SK-N-SH (cell line): ENCODE results near the gene ELFN2. TPM values are rescaled to one million over a fixed set of nuclear protein-coding genes. Genes with fewer than 3 reads are reported as not detected.

ENCODE experiments used
- CTCF ChIA-PET: fragments of 300-600, 350-600 bp; formaldehyde crosslinking; extraction: SDS; loops from one replicate; lab custom pipeline; 2021; lab: Yijun Ruan, JAX
- POLR2A ChIA-PET: fragments of 350-600 bp; sonication (Branson Sonifier 250); formaldehyde crosslinking; extraction: SDS; loops from one replicate; lab custom pipeline; 2020; ENCODE audit warnings: antibody characterized with exemption, inconsistent platforms; lab: Yijun Ruan, JAX
- DNase-seq: peaks from one replicate; pipeline ENCODE4 v3.0.0; 2012
- H2AFZ ChIP-seq: fragments of 200-600 bp; sonication (generic); 2 replicates; pipeline ENCODE4 v1.8.1; 2016; ENCODE audit warnings: antibody characterized with exemption, mild to moderate bottlenecking, low read depth
- H3F3A ChIP-seq: fragments of 200-600 bp; sonication (generic); replicated peaks from 2 replicates; pipeline ENCODE3; 2016; ENCODE audit warnings: antibody characterized with exemption, mild to moderate bottlenecking; ENCODE audit not compliant: insufficient read depth
- H3K27ac ChIP-seq, 2 experiments: fragments of 200-500 bp in 1 of 2; fragments of 200-600 bp in 1 of 2; sonication (Bioruptor generic) in 1 of 2; sonication (generic), shearing (Covaris generic) in 1 of 2; 2 replicates each; pipeline versions ENCODE4 v1.5.1 to v1.6.1; 2014 to 2016; ENCODE audit warnings: low read depth in 2 of 2, inconsistent platforms in 1 of 2, low read length in 1 of 2, mild to moderate bottlenecking in 1 of 2, mixed read lengths in 1 of 2
- H3K27me3 ChIP-seq: fragments of 200-600 bp; sonication (generic), shearing (Covaris generic); 2 replicates; pipeline ENCODE4 v1.6.1; 2016; ENCODE audit warnings: mixed run types; ENCODE audit not compliant: insufficient read depth
- H3K36me3 ChIP-seq, 2 experiments: fragments of 200-500 bp in 1 of 2; fragments of 200-600 bp in 1 of 2; sonication (Bioruptor generic) in 1 of 2; sonication (generic) in 1 of 2; replicated peaks in 1 of 2; 2 replicates each; pipeline versions ENCODE3 to v1.5.1; 2014 to 2016; ENCODE audit warnings: low read length in 1 of 2, mild to moderate bottlenecking in 1 of 2; ENCODE audit not compliant: insufficient read depth in 2 of 2, control insufficient read depth in 1 of 2
- H3K4me1 ChIP-seq, 2 experiments: fragments of 200-500 bp in 1 of 2; fragments of 200-600 bp in 1 of 2; sonication (Bioruptor generic) in 1 of 2; sonication (generic), shearing (Covaris generic) in 1 of 2; 2 replicates each; pipeline versions ENCODE4 v1.5.1 to v1.6.1; 2014 to 2016; ENCODE audit warnings: low read depth in 1 of 2, low read length in 1 of 2, mixed run types in 1 of 2; ENCODE audit not compliant: insufficient read depth in 2 of 2, control insufficient read depth in 1 of 2
- H3K4me2 ChIP-seq: fragments of 200-600 bp; sonication (generic), shearing (Covaris generic); 2 replicates; pipeline ENCODE4 v1.6.1; 2017; ENCODE audit warnings: mixed run types
- H3K4me3 ChIP-seq, 2 experiments: fragments of 200-500 bp in 1 of 2; fragments of 200-600 bp in 1 of 2; sonication (Bioruptor generic) in 1 of 2; sonication (generic), shearing (Covaris generic) in 1 of 2; 2 replicates each; pipeline versions ENCODE4 v1.5.1 to v1.8.1; 2014 to 2016; ENCODE audit warnings: low read depth in 2 of 2, inconsistent platforms in 1 of 2, low read length in 1 of 2, mild to moderate bottlenecking in 1 of 2, mixed read lengths in 1 of 2, moderate library complexity in 1 of 2
- H3K79me2 ChIP-seq: fragments of 200-600 bp; sonication (generic); 2 replicates; pipeline ENCODE4 v1.8.1; 2017; ENCODE audit warnings: mild to moderate bottlenecking; ENCODE audit not compliant: insufficient read depth
- H3K9ac ChIP-seq: fragments of 200-600 bp; sonication (generic); 2 replicates; pipeline ENCODE4 v1.6.1; 2017; ENCODE audit warnings: mixed run types
- H3K9me2 ChIP-seq: fragments of 200-600 bp; sonication (generic); 2 replicates; pipeline ENCODE4 v1.6.1; 2017; ENCODE audit warnings: mixed run types
- H3K9me3 ChIP-seq: fragments of 200-600 bp; sonication (generic); 2 replicates; pipeline ENCODE4 v1.6.1; 2017; ENCODE audit warnings: mixed run types, mild to moderate bottlenecking, moderate library complexity
- H4K20me1 ChIP-seq: fragments of 200-600 bp; sonication (generic); 2 replicates; pipeline ENCODE4 v1.6.1; 2017; ENCODE audit warnings: mild to moderate bottlenecking, mixed run types; ENCODE audit not compliant: insufficient read depth
- CHD2 ChIP-seq: fragments of 150-350 bp; IDR thresholded peaks from 2 replicates; pipeline ENCODE4 v1.6.1; 2018; ENCODE audit warnings: low read length; ENCODE audit not compliant: partially characterized antibody
- EP300 ChIP-seq, 2 experiments: IDR thresholded peaks; 2 replicates each; pipeline versions ENCODE4 v1.4.0 to v1.6.1; 2012; ENCODE audit warnings: borderline replicate concordance in 1 of 2, low read depth in 1 of 2, low read length in 1 of 2
- FOXJ3 ChIP-seq: sonication (generic); formaldehyde crosslinking; IDR thresholded peaks from 2 replicates; pipeline ENCODE4 v1.5.1; 2020; ENCODE audit warnings: mild to moderate bottlenecking, missing genetic modification reagents
- FOXM1 ChIP-seq: IDR thresholded peaks from 2 replicates; pipeline ENCODE4 v1.4.0; 2012; ENCODE audit warnings: low read depth, mild to moderate bottlenecking
- GATA2 ChIP-seq: sonication (generic); formaldehyde crosslinking; IDR thresholded peaks from 2 replicates; pipeline ENCODE4 v1.5.0; 2020; ENCODE audit warnings: mild to moderate bottlenecking, missing genetic modification reagents
- JUND ChIP-seq: IDR thresholded peaks from 2 replicates; pipeline ENCODE4 v1.4.0; 2012
- MAX ChIP-seq: IDR thresholded peaks from 2 replicates; pipeline ENCODE4 v1.4.0; 2012; ENCODE audit warnings: low read depth
- RCOR1 ChIP-seq: fragments of 150-350 bp; IDR thresholded peaks from 2 replicates; pipeline ENCODE4 v1.6.1; 2017; ENCODE audit warnings: antibody characterized with exemption, low read length
- SIN3A ChIP-seq: IDR thresholded peaks from 2 replicates; pipeline ENCODE4 v1.6.1; 2012; ENCODE audit warnings: low read depth, mild to moderate bottlenecking, low read length, moderate library complexity, borderline replicate concordance
- TAF1 ChIP-seq: IDR thresholded peaks from 2 replicates; pipeline ENCODE4 v1.6.1; 2012; ENCODE audit warnings: low read depth, mild to moderate bottlenecking, low read length, moderate library complexity, borderline replicate concordance
- TEAD4 ChIP-seq: IDR thresholded peaks from 2 replicates; pipeline ENCODE4 v1.4.0; 2012; ENCODE audit warnings: mild to moderate bottlenecking, borderline replicate concordance; ENCODE audit not compliant: insufficient read depth
- USF1 ChIP-seq: IDR thresholded peaks from 2 replicates; pipeline ENCODE4 v1.4.0; 2012; ENCODE audit warnings: low read depth, borderline replicate concordance
- WGBS: methylation state at CpG from one replicate; pipeline ENCODE4 v1.1.6; 2017; ENCODE audit warnings: low lambda C conversion rate; 5-methylcytosine and 5-hydroxymethylcytosine counted together
- polyA plus RNA-seq, 3 experiments: library from polyadenylated mRNA; depleted of rRNA; stranded (reverse); fragments of >200 nt; gene quantifications; 2 replicates each; pipeline ENCODE4 v1.2.3, GENCODE V29; 2012
- TF ChIP-seq, protein P1 (sequence below): IDR thresholded peaks from 2 replicates; pipeline ENCODE4; 2012

The ELFN2 gene
- polyA plus RNA-seq, 1 of the 3 experiments (the other 2 are of a cell fraction) = 2.8 TPM

GRCh38 chr22:37397226-37397625, 30.1 kb downstream of the ELFN2 start:
- H3K9me3 ChIP-seq = no peaks in the 10 kb centered on the region
- CTCF ChIA-PET = interaction anchor here (0.5 to 3.1 kb wide), 8 partner anchors 10 to 195 kb away, joined by 3 to 16 read pairs (median 4); no protein-coding TSS in a partner anchor
- no peak overlapping the region for H3K4me3 ChIP-seq
- POLR2A ChIA-PET = no interaction called here
- TF ChIP-seq TAF1 (no peak), USF1 (no peak), FOXJ3 (CRISPR knock-in tag) (no peak), SIN3A (no peak)
- no peaks in the 10 kb centered on the region for H4K20me1 ChIP-seq
- no peak overlapping the region for H3K4me2 ChIP-seq
- peak; percentile 70 for DNase-seq
- no peaks in the 10 kb centered on the region for H3K9me2 ChIP-seq
- no peak overlapping the region for H3K27ac ChIP-seq
- no peak overlapping the region for H2AFZ ChIP-seq
- WGBS = 50% methylated on average over 10 of the region's 10 CpGs
- no peaks in the 10 kb centered on the region for H3F3A ChIP-seq
- no peak overlapping the region for H3K9ac ChIP-seq
- H3K27me3 ChIP-seq = no peaks in the 10 kb centered on the region
- peaks cover 0 to 19% of the 10 kb centered on the region in 2 experiments; a peak in 1 of 4 replicates for H3K4me1 ChIP-seq
- no peaks in the 10 kb centered on the region for H3K36me3 ChIP-seq
- no peaks in the 10 kb centered on the region for H3K79me2 ChIP-seq

GRCh38 chr22:37396488-37397084, 30.7 kb downstream of the ELFN2 start:
- DNase-seq = peak; percentile 77
- no peaks in the 10 kb centered on the region for H3F3A ChIP-seq
- H3K9me3 ChIP-seq = no peaks in the 10 kb centered on the region
- H3K4me1 ChIP-seq = peaks cover 0 to 19% of the 10 kb centered on the region in 2 experiments; a peak in 1 of 4 replicates
- no peaks in the 10 kb centered on the region for H4K20me1 ChIP-seq
- no peak for TF ChIP-seq USF1
- TF ChIP-seq GATA2 (CRISPR knock-in tag) = peak; percentile 61
- ChIA-PET CTCF (interaction anchor here (0.8 to 3.1 kb wide), 6 partner anchors 8 to 66 kb away, joined by 3 to 16 read pairs (median 4); no protein-coding TSS in a partner anchor), POLR2A (no interaction called here)
- H3K27me3 ChIP-seq = no peaks in the 10 kb centered on the region
- no peak overlapping the region for H3K27ac ChIP-seq
- H3K79me2 ChIP-seq = no peaks in the 10 kb centered on the region
- no peaks in the 10 kb centered on the region for H3K9me2 ChIP-seq
- WGBS = 59% methylated on average over 6 of the region's 11 CpGs
- no peaks in the 10 kb centered on the region for H3K36me3 ChIP-seq
- H2AFZ ChIP-seq = no peak overlapping the region
- no peak overlapping the region for H3K4me3 ChIP-seq
- no peak overlapping the region for H3K9ac ChIP-seq
- H3K4me2 ChIP-seq = no peak overlapping the region

DNA sequence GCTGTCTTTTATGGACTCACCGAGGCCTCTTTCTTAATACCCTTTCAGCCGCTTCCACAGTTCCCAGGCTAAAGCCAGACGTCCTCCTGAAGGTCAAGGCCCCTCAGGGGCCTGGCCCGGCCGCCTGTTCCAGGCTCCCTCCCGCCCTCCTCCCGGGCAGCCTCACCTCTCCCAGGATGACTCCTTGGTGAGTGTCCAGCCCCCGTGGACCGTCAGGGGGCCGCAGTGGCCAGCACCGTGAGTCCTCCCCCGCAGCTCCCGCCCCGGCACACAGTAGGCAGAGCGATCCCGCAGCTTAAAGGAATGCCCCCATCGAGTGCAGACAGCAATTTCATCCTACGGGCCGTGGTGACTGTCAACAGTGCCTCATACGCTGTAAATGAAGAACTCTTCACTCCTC, 32.9 kb downstream of the ELFN2 start:
- POLR2A ChIA-PET = no interaction called here
- Histone ChIP-seq H3K4me3 (no peak overlapping the region), H3K79me2 (no peaks in the 10 kb centered on the region), H4K20me1 (no peaks in the 10 kb centered on the region), H3K9ac (no peak overlapping the region), H3K4me1 (peaks cover 0 to 19% of the 10 kb centered on the region in 2 experiments; a peak in 1 of 4 replicates), H3K27me3 (no peaks in the 10 kb centered on the region), H3K27ac (no peak overlapping the region), H3K9me3 (no peaks in the 10 kb centered on the region), H2AFZ (no peak overlapping the region)
- DNase-seq = no peak
- CTCF ChIA-PET = interaction anchor here (0.8 to 1.1 kb wide), 3 partner anchors 15 to 115 kb away, joined by 3 read pairs; no protein-coding TSS in a partner anchor
- no peak for TF ChIP-seq FOXM1
- no peak for TF ChIP-seq USF1
- TF ChIP-seq MAX = no peak
- TF ChIP-seq, protein P1, sequence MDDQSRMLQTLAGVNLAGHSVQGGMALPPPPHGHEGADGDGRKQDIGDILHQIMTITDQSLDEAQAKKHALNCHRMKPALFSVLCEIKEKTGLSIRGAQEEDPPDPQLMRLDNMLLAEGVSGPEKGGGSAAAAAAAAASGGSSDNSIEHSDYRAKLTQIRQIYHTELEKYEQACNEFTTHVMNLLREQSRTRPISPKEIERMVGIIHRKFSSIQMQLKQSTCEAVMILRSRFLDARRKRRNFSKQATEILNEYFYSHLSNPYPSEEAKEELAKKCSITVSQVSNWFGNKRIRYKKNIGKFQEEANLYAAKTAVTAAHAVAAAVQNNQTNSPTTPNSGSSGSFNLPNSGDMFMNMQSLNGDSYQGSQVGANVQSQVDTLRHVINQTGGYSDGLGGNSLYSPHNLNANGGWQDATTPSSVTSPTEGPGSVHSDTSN = no peak
- no peak for TF ChIP-seq JUND
- no peak for TF ChIP-seq TEAD4
- TF ChIP-seq CHD2 = no peak
- no peak for TF ChIP-seq RCOR1
- TF ChIP-seq EP300 (IDR thresholded peaks at IDR 0.05; ENCODE audit: borderline replicate concordance in 1 of 2, low read depth in 1 of 2, low read length in 1 of 2) = no peak
- TF ChIP-seq, all 33 proteins: peak for 0
- Histone ChIP-seq H3F3A (no peaks in the 10 kb centered on the region), H3K9me2 (no peaks in the 10 kb centered on the region), H3K36me3 (no peaks in the 10 kb centered on the region), H3K4me2 (no peak overlapping the region)
- 91% methylated on average over 14 of the region's 20 CpGs for WGBS
